Astrocyte of the spinal cord (primary cell): ENCODE measurements around the gene NLGN1.
A peak's percentile ranks its signal among the peaks of the same experiment; 100 is the strongest.

Experiments used
- DNase-seq: peaks from one replicate; pipeline ENCODE4 v3.0.0; 2011; ENCODE audit warnings: low read depth, low spot score
- H3K4me3 ChIP-seq: 2 replicates; pipeline ENCODE4 v1.5.1; 2011; ENCODE audit warnings: low read depth, mild to moderate bottlenecking, low read length, moderate library complexity
- CTCF ChIP-seq: IDR thresholded peaks from 2 replicates; pipeline ENCODE4 v1.5.1; 2012; ENCODE audit warnings: low read depth, mild to moderate bottlenecking, low read length, inconsistent platforms
- in situ Hi-C: cut with HindIII; loops from 2 replicates; pipeline ENCODE4 v1.10.0; 2017; ENCODE audit warnings: low sequenced_read_pairs

Gene NLGN1

GRCh38 chr3:174242311-174243041 is 844.9 kb downstream of the NLGN1 start:
- in situ Hi-C loops, result no loop called here
- H3K4me3 ChIP-seq, result no peak overlapping the region
- no peak for TF ChIP-seq CTCF
- DNase-seq, result no peak

DNA sequence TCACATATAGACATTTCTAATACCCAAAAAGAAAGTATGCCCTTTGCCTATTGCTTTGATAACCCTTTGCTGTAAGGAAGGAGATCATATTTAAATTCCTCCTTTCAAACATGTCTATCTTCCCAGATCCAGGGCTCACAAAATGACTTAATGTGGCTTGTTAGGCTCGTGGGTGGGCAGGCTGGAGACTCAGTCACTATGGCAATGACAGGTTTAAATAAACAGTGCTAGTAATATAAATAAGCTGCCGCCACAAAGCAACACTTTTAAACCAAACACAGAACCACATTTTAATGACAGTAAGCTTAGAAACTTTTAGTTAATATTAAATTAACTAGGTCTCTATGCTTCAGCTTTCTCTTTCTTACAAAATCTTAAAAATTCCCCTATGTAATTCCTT is 845.6 kb downstream of the NLGN1 start:
- in situ Hi-C loops, result no loop called here
- no peak for TF ChIP-seq CTCF
- no peak overlapping the region for H3K4me3 ChIP-seq
- peak; percentile 45 for DNase-seq

DNA sequence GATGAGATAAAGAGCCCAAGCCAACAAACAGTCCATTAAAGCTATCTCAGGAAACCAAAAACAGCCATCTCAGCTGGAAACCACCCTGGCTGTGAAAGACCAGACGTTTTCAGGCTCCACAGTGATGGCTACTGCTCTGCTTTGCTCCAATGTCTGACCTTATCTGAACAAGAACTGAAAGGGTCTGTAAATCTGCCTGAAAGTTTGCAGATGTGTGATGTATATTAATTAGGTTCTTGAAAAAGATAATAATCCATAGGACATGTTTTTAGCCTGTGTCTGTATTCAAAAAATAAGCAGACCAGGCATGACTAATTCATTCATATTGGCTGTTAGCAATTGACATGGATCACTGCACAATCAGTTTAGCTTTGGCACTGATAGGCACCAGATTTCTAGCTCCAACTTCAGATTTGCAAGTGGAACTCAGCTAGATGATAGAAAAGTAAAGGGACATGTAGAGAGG is 850.2 kb downstream of the NLGN1 start:
- in situ Hi-C loops, result no loop called here
- DNase-seq, result no peak
- no peak for TF ChIP-seq CTCF
- no peak overlapping the region for H3K4me3 ChIP-seq

GRCh38 chr3:174251681-174252080 is 854.1 kb downstream of the NLGN1 start:
- no peak overlapping the region for H3K4me3 ChIP-seq
- in situ Hi-C loops, result no loop called here
- no peak for DNase-seq
- TF ChIP-seq CTCF, result no peak

DNA sequence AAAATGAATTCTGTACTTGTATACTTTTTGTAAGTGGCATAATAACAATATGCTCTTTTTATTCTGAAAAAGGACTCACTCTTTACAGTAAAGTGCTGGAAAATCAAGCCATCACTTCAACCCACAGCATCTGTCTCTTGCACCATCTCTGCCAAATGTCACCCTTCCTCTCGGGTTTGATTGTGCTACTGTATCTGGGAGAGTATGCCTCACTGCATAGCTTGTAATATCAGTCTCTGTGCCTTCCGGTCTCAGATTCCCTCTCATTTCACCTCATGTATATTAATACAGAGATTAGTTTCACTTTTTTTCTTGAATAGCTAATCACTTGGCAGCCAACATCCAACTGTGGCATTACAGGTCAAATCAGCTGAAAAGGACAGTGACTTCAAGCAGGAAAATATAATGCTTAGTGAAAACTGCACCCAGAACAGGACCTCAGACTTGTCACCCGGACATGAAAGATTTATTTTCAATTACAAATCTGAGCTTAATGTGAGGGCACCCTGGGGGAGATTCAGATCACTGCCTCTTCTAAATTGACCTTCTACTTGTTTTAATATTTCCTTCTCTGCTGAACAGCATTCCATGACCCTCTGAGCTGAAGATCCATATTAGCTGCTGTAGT is 855.8 kb downstream of the NLGN1 start:
- in situ Hi-C loops, result no loop called here
- no peak overlapping the region for H3K4me3 ChIP-seq
- TF ChIP-seq CTCF, result no peak
- DNase-seq, result no peak

- TF ChIP-seq CTCF, result no peak
- H3K4me3 ChIP-seq, result no peak overlapping the region
- in situ Hi-C loops, result no loop called here
- no peak for DNase-seq
Measured at GRCh38 chr3:174253940-174254339, 856.4 kb downstream of the NLGN1 start.
